HEK293 (cell line): ENCODE measurements around the gene CYS1.

Source experiments
- ATF2 ChIP-seq: fragments of 450-650 bp; formaldehyde crosslinking; IDR thresholded peaks from 2 replicates; pipeline ENCODE4 v1.5.1; 2016; ENCODE audit warnings: missing biosample characterization, missing genetic modification characterization, low read depth
- PATZ1 ChIP-seq: fragments of 450-650 bp; formaldehyde crosslinking; IDR thresholded peaks from 2 replicates; pipeline ENCODE4 v1.5.1; 2016; ENCODE audit warnings: missing biosample characterization, missing genetic modification characterization
- RBAK ChIP-seq: fragments of 450-650 bp; formaldehyde crosslinking; IDR thresholded peaks from 2 replicates; pipeline ENCODE4 v1.5.1; 2016; ENCODE audit warnings: missing biosample characterization, missing genetic modification characterization
- ZIC2 ChIP-seq: fragments of 450-650 bp; formaldehyde crosslinking; IDR thresholded peaks from 2 replicates; pipeline ENCODE4 v1.5.1; 2016; ENCODE audit warnings: missing biosample characterization, missing genetic modification characterization
- ZNF146 ChIP-seq: fragments of 450-650 bp; formaldehyde crosslinking; IDR thresholded peaks from 2 replicates; pipeline ENCODE4 v1.5.1; 2016; ENCODE audit warnings: missing biosample characterization, missing genetic modification characterization
- ZNF169 ChIP-seq: fragments of 450-650 bp; formaldehyde crosslinking; IDR thresholded peaks from 2 replicates; pipeline ENCODE4 v1.5.1; 2016; ENCODE audit warnings: missing biosample characterization, missing genetic modification characterization
- ZNF211 ChIP-seq: fragments of 450-650 bp; formaldehyde crosslinking; IDR thresholded peaks from 2 replicates; pipeline ENCODE4 v1.5.1; 2016; ENCODE audit warnings: low read depth, missing biosample characterization, missing genetic modification characterization
- ZNF423 ChIP-seq: fragments of 450-650 bp; formaldehyde crosslinking; IDR thresholded peaks from 2 replicates; pipeline ENCODE4 v1.5.1; 2016; ENCODE audit warnings: missing biosample characterization, missing genetic modification characterization
- ZNF426 ChIP-seq: fragments of 450-650 bp; formaldehyde crosslinking; IDR thresholded peaks from 2 replicates; pipeline ENCODE4 v1.5.1; 2017; ENCODE audit warnings: missing biosample characterization, missing genetic modification characterization, mild to moderate bottlenecking, inconsistent platforms, moderate library complexity
- ZNF473 ChIP-seq: fragments of 450-650 bp; formaldehyde crosslinking; IDR thresholded peaks from 2 replicates; pipeline ENCODE4 v1.5.1; 2017; ENCODE audit warnings: missing biosample characterization, missing genetic modification characterization
- ZNF585B ChIP-seq: fragments of 450-650 bp; formaldehyde crosslinking; IDR thresholded peaks from 2 replicates; pipeline ENCODE4 v1.5.1; 2016; ENCODE audit warnings: missing biosample characterization, missing genetic modification characterization
- ZNF707 ChIP-seq: fragments of 450-650 bp; formaldehyde crosslinking; IDR thresholded peaks from 2 replicates; pipeline ENCODE4 v1.5.1; 2016; ENCODE audit warnings: missing biosample characterization, missing genetic modification characterization
- TF ChIP-seq, protein P1 (sequence below): fragments of 450-650 bp; formaldehyde crosslinking; IDR thresholded peaks from 2 replicates; pipeline ENCODE4 v1.5.1; 2016; ENCODE audit warnings: missing biosample characterization, missing genetic modification characterization
- TF ChIP-seq, protein P2 (sequence below): fragments of 450-650 bp; formaldehyde crosslinking; IDR thresholded peaks from 2 replicates; pipeline ENCODE4 v1.5.1; 2016; ENCODE audit warnings: missing biosample characterization, missing genetic modification characterization

DNA sequence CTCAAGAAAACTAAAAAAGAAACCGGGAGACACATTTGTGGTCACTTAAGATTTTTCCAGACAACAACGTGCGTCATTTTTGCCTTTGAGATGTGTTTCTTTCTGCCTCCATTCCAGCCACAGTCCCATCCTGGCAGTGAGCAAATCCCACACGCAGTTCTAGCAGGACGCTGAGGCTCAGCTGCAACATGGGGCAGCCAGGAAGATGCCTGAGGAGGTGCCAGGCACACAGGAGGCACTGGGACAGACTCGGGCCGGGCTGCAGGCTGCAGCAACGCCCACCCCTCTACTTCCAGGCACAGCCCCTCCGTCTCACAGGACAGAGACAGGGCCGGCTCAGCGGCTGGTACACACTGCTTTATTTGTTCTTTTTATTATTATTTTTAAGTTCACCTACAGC is 23.8 kb downstream of the CYS1 start:
- TF ChIP-seq ZNF211 (tag by site-specific recombination) (no peak), ZNF585B (tag by site-specific recombination) (no peak), ZNF707 (tag by site-specific recombination) (no peak), PATZ1 (tag by site-specific recombination) (no peak), ZIC2 (tag by site-specific recombination) (no peak), ZNF473 (tag by site-specific recombination) (no peak), RBAK (no peak), ATF2 (tag by site-specific recombination) (no peak), ZNF426 (tag by site-specific recombination) (no peak), ZNF169 (tag by site-specific recombination) (no peak), ZNF423 (no peak), ZNF146 (tag by site-specific recombination) (no peak)
- TF ChIP-seq, protein P1, sequence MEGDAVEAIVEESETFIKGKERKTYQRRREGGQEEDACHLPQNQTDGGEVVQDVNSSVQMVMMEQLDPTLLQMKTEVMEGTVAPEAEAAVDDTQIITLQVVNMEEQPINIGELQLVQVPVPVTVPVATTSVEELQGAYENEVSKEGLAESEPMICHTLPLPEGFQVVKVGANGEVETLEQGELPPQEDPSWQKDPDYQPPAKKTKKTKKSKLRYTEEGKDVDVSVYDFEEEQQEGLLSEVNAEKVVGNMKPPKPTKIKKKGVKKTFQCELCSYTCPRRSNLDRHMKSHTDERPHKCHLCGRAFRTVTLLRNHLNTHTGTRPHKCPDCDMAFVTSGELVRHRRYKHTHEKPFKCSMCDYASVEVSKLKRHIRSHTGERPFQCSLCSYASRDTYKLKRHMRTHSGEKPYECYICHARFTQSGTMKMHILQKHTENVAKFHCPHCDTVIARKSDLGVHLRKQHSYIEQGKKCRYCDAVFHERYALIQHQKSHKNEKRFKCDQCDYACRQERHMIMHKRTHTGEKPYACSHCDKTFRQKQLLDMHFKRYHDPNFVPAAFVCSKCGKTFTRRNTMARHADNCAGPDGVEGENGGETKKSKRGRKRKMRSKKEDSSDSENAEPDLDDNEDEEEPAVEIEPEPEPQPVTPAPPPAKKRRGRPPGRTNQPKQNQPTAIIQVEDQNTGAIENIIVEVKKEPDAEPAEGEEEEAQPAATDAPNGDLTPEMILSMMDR, result no peak
- TF ChIP-seq, protein P2, sequence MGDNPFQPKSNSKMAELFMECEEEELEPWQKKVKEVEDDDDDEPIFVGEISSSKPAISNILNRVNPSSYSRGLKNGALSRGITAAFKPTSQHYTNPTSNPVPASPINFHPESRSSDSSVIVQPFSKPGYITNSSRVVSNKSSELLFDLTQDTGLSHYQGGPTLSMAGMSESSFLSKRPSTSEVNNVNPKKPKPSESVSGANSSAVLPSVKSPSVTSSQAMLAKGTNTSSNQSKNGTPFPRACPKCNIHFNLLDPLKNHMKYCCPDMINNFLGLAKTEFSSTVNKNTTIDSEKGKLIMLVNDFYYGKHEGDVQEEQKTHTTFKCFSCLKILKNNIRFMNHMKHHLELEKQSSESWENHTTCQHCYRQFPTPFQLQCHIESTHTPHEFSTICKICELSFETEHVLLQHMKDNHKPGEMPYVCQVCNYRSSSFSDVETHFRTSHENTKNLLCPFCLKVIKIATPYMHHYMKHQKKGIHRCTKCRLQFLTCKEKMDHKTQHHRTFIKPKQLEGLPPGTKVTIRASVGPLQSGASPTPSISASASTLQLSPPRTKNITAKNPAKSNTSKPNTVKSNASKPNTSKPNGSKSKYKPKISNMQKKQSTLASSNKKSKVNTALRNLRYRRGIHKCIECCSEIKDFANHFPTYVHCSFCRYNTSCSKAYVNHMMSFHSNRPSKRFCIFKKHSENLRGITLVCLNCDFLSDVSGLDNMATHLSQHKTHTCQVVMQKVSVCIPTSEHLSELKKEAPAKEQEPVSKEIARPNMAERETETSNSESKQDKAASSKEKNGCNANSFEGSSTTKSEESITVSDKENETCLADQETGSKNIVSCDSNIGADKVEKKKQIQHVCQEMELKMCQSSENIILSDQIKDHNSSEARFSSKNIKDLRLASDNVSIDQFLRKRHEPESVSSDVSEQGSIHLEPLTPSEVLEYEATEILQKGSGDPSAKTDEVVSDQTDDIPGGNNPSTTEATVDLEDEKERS (tag by site-specific recombination), result no peak
